Iris pigment epithelial cell (primary cell): ENCODE results near the gene BIVM.
"Not testable (repeated sequence)": the region's sequence is repeated elsewhere in the genome, so short reads cannot be mapped to it uniquely, and the experiment has no call there.

Experiments used
- DNase-seq: peaks from one replicate; pipeline ENCODE4 v3.0.0-alpha.2; 2011; ENCODE audit warnings: low read depth

The BIVM gene, protein sequence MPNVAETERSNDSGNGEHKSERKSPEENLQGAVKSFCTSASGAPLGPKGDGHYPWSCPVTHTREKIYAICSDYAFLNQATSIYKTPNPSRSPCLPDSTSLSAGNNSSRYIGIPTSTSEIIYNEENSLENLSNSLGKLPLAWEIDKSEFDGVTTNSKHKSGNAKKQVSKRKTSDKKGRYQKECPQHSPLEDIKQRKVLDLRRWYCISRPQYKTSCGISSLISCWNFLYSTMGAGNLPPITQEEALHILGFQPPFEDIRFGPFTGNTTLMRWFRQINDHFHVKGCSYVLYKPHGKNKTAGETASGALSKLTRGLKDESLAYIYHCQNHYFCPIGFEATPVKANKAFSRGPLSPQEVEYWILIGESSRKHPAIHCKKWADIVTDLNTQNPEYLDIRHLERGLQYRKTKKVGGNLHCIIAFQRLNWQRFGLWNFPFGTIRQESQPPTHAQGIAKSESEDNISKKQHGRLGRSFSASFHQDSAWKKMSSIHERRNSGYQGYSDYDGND

DNA sequence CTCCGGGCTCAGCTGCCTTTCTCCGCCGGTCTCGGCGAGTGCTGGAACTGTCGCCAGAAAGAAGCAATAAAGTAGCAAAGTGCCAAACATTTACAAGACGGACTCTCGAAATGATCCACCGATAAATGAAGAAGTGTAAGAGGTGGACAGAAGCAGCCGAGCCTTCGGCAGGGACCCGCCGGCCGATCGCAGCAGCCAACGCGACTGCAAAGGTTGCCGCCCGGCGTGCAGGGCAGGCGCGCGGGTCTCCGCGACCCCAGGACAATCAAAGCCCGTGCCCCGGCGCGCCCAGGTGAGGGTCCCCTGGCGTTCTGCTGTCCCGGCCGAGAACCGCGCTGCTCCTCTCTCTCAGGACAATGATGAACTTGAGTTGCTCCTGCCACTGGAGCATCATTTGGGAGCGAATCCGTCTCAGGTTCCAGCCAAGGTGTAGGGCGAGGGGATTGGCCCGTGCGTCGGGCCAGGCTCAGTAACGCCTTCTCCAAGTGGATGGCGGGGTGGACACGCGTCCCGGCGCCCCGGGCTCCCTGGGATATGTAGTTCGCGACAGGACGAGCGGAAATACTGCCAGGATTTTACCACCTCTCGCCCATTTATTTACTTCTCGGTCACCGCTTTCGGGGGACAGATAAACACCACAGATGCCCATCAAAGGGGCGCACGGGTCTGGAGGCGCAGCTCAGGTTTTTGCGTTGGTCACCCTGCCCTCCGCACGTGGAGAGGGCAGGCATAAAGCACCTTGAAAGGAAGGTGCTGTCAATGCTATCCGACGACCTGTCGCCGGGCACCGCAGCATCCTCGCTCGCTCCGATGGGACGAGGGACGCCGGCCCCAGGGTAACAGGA lies at the start of gene BIVM, which contains the start of gene POGLUT2:
Gene BIVM, plus strand, starts transcription at position 539 of the 845 bp plus-strand sequence. CDS start 8,149 bp downstream, outside the sequence.
Gene POGLUT2, minus strand, starts transcription at position 396 of the 845 bp plus-strand sequence. Its CDS starts 306 bp downstream, at position 90.
- peak; percentile 97 for DNase-seq

DNA sequence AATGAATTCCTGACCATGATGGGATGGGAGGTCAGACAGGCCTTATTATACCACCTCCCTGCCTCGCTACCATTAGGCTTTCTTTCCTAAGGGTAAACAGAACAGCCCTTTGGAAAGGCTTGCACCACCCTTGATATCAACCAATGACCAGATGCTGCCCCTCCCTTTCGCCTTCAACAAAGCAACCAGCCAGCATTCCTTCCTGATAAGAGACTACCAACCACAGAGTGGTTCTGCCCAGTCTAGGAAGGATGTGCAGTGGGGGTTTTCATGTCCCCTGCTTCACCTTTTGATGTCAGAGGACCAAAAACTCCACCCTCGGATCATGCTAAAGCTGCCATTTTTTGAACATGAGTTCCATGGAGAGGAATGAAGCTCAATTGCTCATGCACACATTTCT lies 47.0 kb upstream of the BIVM start:
- DNase-seq, result no peak

DNA sequence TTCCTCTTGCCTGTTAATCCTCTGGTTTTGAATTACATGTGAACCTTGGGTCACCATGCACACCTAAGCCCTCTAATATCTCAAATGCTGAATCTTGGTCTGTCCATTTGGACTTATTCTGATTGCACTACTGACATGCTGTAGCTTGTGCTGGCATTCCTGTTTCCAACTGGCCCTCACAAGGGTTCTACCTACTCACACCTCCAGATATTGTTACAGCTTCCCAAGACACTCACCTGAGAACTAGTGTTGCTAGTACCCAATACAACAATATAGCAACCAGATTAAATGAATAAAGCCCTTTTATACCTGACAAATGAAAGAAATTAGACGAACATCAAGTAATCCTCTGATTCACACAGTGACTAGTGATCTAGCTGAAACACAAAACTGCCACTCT lies 41.9 kb upstream of the BIVM start:
- no peak for DNase-seq

DNA sequence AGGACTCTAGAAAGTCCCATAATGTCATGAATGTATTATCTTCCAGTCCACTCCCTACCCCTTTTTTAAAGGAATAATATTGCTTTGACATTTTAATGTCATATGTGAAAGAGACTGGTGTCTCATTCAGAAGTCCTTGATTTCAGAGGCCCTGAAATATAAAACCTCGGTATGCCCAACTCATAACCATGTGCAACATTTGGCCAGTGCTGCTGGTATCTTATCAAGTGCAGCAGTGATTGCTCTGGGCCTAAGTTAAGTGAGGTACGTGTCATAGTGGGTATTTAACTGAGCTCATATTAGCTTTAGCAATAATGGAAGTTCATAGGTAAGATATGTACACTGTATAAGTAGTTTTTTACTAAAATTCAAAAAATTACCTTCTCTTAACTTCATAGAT lies 40.1 kb upstream of the BIVM start:
- no peak for DNase-seq

DNA sequence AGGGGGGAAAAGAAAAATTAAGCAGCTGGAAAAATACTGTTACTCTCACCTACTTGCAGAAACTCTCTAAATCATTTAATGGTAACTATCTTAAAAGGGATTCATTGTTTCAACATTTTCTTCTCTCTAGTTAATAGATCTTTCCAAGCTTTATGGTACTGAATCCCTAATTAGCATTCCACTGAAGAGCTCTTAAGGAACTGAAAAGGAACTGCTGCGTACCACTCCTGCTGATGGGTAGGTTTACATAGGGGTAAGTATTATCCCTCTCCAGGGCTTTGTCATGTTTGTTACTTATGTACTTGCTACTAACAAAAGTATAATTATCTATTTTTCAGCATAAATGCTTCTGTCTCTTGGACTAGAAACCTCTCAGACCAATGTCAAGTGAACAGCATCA lies 37.8 kb upstream of the BIVM start:
- no peak for DNase-seq

DNA sequence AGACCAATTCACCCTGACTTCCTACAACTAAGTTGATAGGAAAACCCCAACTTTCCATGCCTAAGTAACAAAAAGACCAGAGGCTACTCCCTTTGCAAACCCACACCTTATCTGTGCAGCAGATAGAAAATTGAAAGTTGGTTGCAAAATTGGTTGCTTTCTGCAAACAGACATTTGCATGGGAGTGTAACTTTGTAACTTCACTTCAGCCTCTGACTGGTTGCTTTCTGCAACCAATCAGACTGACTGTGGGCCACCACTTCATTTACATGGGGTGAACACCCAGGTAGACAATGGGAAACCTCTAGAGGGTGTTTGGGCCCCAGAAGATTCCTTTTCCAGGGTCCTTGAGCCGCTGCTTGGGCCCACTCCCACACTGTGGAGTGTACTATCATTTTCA lies 35.2 kb upstream of the BIVM start:
- DNase-seq, result no peak

DNA sequence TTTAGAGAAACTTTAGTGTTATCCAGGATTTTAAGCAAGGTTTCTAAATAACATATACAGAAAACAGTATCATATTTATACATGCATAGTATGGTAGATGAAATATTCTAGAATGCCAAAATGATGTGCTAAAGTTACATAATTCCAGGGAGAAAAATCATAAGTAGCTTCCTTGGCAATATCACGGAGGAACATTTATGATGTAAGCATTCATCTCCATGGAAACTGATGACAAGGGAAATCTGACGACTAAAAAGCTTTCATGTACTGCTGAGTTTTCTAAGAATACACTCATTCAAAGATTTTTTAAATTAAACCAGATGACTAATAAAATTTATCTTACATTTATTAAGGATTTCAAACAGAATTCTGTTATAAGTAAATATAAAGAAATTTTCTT lies 30.0 kb upstream of the BIVM start:
- peak; percentile 6 for DNase-seq

DNA sequence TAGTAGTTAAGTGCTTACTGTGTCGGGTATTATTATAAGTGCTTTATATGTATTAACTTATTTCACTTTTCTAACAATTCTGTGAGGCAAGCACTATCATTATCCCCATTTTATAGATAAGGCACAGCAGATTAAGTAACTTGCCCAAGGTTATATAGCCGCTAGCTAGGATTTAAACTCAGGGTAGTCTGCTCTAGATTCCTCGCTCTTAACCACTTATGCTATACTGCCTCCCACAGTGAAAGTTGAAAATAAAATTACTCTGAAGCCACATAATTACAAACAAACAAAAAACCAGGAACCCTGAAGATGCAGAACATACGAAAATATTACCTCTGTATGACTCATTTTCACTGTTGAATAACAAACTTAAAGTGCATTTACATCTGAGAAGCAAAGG lies 29.2 kb upstream of the BIVM start:
- peak; percentile 17 for DNase-seq

DNA sequence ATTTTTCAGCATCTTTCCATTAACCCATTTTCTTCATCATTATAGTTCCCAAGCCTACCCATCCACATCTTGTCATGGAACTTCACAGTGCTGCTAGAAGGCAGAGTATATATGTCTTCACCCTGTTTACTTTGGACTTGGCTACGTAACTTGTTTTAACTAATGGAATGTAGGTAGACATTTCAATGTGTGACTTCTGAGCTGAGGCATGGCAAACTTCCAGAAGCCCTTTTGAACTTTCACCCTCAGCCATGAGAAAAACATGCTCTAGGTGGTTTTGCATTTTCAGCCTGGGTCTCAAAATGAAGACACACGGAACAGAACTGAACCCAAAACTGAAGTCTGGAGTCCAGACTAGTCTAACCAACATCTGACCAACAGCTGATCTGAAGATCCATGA lies 28.5 kb upstream of the BIVM start:
- DNase-seq, result peak; percentile 40

DNA sequence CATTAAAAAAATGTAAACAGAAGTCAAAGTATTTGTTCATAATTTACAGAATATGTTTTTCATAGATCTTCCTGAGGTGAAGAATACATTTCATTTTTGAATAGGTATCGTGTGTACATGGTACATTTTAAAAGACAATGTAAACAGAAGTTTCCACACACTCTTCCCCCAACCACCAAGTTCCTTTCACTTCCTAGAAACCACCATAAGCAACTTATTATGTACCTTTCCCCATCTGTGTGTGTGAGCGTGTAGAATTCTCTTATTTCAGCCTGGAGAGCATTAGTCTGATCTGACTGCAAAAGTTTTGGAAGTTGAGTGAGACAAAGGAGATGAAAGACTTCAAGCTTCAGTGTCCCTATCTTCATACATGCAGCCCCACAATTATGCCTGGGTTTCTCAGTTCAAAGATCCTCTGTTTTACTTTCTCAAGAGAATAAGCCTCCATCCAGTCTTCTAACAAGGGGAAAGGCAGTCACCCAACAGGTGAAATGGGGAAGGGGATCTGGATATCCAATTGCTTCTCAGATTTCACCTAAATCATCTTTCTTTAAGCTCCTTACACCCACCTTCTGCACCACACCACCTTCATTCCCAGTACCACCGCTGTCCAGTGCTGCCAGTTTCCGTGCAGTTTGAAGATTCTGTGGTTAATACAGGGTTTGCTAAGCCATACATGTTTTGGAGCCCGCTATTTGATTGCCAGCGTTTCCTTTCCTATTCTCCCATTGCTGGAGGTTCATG lies 27.4 kb upstream of the BIVM start:
- DNase-seq, result peak; percentile 3

DNA sequence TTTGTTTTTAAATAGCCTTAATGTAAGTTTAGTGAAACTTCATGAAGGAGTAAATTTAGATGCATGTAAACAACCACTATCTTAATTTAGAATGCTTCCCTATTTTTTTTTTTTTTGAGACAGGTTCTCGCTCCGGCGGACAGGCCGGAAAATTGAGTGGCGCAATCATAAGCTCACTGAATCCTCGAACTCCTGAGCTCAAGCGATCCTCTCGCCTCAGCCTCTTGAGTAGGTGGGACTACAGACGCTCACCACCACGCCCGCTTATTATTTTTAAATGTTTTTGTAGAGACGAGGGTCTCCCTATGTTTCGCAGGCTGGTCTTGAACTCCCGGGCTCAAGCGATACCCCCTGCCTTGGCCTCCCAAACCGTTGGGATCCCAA lies 26.9 kb upstream of the BIVM start:
- no peak for DNase-seq

DNA sequence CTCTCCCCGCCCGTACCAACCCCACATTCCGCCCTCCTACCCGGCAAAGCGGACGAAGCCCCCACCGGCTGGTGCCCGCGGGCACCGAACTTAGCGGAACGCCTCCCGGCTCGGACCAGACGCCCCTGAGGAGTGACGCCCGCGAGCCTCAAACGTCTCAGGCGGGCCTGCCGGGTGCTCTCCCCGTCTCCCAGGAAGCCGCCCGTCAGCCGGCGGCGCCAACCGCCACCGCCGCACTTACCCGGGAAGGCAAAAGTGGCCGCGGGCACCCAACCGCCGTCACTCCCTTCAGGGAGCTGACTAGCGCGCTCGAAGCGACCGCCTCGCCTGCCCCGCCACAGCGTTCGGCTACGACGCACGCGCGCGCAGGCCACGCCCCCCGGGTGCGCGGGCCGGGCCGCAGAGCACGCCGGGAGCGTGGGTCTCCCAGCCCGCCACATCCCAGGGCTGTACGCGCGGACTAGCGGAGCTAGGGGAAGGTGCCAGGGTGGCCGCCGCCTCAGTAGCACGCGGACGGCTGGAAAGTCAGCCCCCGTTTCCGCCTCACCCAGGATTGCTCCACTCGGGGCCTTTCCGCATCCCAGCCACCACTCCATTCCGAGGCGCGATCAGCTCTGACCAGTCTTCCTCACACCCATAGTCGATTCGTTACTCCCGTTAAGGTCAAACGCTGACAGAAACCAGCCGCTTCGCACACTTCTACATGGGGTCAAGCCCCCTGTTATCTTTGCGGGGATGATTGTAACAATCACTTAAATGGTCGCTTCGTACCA lies 25.3 kb upstream of the BIVM start, which contains the start of gene TEX30:
Gene TEX30, minus strand, starts transcription at position 346 of the 773 bp plus-strand sequence. CDS start 3,760 bp downstream, outside the sequence.
- peak; percentile 83 for DNase-seq

DNA sequence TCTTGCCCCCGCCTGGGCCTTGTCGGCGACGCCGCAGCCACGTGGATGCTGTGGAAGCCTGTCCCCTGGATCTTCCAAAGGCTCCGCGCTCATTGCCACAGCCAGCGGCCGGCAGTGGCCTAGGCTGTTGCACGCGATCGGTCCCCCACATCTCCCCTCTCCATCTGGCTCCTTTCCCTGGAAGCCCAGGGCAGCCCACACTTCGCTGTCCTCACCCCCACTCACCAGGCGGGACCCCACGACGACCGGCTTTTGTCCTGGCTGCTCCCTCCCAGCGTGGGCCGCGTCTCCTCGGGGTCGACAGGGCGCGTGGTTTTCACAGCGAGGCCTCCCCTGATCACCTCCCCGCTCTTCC lies 24.7 kb upstream of the BIVM start:
- no peak for DNase-seq

DNA sequence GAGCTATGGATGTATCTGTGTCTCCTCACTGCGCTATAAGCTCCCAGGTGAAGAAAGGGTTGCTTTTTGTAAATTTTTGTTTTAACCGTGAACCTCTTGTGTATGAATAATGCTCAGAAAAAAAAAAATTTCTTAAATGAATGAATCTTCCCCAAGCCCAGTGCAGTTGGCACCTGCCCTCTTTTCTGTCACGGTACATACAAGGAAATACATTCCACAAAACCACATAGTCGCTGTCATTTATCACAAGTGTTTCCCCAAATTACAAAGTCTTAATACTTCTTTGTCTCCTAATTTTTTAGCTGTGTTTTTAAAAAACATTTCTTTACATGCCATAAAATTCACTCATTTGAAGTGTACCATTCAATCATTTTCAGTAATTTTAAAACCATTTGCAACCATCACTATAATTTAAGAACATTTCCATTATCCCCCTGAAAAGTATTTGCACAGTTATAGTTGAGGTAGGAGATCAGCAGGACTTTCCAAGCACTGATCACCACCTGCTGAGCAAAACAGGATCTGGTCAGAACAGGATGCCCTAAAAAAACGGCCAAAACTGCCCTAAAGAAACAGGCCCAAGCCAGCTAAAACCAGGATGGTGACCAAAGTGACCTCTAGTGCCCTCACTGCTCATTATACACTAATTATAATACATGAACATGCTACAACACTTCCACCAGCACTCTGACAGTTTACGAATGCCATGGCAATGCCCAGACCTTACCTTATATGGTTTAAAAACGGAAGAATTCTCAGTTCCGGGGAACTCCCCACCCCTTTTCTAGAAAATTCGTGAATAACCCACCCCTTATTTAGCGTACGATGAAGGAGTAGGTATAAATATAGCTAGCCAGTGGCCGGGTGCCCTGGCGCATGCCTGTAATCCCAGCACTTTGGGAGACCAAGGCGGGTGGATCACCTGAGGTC lies 24.1 kb upstream of the BIVM start:
- no peak for DNase-seq

DNA sequence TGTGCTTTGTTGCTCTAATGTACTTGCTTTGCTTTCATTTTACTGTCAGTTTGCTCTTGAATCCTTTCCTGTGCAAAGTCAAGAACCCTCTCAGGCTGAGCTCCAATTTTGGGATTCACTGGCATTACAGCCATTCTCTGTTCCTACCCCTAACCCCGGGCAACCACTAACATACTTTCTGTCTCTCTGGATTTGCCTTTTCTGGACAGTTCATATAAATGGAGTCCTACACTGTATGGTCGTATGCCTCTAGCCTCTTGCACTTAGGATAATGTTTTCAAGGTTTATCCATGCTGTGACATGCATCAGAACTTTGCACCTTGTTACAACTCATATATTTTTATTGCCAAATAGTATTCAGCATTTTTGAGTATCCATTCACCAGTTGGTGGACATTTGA lies 22.6 kb upstream of the BIVM start:
- no peak for DNase-seq

DNA sequence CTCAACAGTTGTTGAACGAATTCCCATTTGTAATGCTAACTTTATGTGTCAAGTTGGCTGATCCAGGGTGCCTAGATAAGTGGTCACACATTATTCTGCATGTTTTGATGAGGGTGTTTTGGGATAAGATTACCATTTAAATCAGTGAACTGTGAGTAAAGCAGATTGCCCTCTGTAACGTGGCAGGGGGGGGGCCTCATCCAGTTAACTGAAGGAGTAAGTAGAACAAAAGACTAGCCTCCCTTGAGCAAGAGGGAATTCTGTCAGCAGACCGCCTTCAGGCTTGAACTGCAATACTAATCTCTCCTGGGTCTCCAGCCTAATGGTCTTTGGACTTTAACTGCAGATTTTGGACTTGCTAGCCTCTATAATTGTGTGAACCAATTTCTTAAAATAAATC lies 21.2 kb upstream of the BIVM start:
- no peak for DNase-seq

DNA sequence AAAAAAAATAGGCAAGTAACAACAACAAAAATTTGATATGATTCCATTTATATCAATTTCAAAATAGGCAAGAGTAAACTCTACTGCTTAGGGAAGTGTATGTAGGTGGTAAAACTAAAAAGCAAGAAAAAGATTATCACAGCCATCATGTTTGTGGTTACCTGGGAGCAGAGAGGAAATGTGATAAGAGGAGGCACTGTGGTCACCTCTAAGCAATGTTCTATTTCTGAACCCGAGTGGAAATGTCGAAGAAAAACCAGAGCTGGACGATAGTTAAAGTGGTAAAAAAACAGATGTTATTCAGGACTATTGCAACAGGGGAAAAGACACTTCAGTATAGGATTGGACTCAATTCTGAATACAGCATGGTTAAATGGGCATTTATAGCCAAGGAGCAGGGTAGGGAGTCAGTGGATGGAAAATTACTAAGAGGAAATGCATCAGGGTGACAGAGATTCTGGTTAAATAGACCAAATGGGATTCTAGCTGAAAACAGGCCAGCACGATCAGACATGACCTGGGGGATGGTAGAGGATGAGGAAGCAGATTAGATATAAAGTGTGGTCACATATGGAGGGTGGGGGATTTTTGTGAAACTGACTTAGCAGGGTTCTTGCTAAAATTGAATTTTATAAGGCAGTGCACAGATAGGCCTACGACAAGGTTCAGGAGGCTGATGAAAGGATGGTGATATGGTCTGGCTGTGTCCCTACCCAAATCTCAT lies 19.3 kb upstream of the BIVM start:
- no peak for DNase-seq

DNA sequence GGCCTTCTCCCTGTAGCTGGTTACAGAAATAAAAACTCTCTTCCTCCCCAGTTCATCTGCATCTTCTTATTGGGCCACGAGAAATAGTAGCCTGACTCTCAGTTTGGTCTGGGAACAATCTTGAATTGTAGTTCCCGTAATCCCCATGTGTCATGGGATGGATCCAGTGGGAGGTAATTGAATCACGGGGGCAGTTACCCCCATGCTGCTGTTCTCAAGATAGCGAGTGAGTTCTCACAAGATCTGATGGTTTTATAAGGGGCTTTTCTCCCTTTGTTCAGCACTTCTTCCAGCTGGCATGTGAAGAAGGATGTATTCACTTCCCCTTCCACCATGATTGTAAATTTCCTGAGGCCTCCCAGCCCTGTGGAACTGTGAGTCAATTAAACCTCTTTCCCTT lies 18.3 kb upstream of the BIVM start:
- DNase-seq, result not testable (repeated sequence)

DNA sequence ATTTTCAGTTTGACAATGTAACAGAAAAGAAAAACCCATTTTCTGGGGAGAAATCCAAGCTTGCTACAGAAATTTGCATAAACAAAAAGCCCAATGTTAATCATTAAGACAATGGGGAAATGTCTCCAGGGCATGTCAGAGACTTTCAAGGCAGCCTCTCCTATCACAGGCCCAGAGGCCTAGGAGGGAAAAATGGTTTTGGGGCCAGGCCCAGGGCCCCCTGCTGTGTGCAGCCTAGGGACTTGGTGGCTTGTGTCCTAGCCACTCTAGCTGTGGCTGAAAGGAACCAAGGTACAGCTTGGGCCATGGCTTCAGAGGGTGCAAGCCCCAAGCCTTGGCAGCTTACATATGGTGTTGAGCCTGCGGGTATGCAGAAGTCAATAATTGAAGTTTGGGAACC lies 17.3 kb upstream of the BIVM start:
- no peak for DNase-seq

DNA sequence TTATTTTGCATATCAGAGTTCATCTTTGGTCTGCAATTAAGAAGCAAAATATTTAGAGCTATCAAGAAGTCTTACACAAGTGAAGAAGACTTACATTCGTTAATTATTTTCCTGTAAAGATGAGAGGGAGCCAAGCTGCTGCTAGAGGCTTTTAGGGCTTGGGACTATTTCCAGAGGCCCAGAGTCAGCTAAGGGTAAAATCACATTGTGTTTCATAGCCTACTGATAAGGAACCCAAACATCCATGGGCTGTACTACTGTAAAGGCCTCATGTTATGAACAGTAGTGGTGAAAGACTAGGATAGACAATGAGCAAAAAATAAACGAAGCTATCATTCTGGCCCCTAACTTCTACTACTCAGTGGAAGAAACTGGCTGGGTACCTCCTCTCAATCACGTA lies 14.4 kb upstream of the BIVM start:
- no peak for DNase-seq
